GM23338 (cell line): ENCODE data around the gene PDC. TPM values are rescaled to one million over a fixed set of nuclear protein-coding genes. Genes with fewer than 3 reads are reported as not detected.

Source experiments
- ATAC-seq: fragments of 200-7000 bp; cut with Tn5 transposase; 3 replicates; pipeline ENCODE4 v1.9.1; 2020
- DNase-seq: peaks from one replicate; pipeline ENCODE4 v3.0.0-alpha.2; 2015; ENCODE audit warnings: low spot score
- H2AFZ ChIP-seq: fragments of 200-600 bp; sonication (generic); 2 replicates; pipeline ENCODE4 v1.8.0; 2016; ENCODE audit warnings: antibody characterized with exemption, mild to moderate bottlenecking, moderate library complexity
- H3F3A ChIP-seq: fragments of 200-600 bp; sonication (generic); replicated peaks from 2 replicates; pipeline ENCODE4 v1.8.0; 2017; ENCODE audit warnings: antibody characterized with exemption, mixed run types, low read depth
- H3K27ac ChIP-seq: fragments of 200-600 bp; sonication (generic); 2 replicates; pipeline ENCODE4 v1.6.1; 2016; ENCODE audit warnings: low read depth
- H3K27me3 ChIP-seq: fragments of 200-600 bp; sonication (generic); 2 replicates; pipeline ENCODE4 v1.8.0; 2016; ENCODE audit warnings: mild to moderate bottlenecking, mixed run types, moderate library complexity; ENCODE audit not compliant: insufficient read depth
- H3K36me3 ChIP-seq: fragments of 200-600 bp; sonication (generic); 2 replicates; pipeline ENCODE4 v1.8.0; 2016; ENCODE audit warnings: mild to moderate bottlenecking; ENCODE audit not compliant: insufficient read depth
- H3K4me1 ChIP-seq: fragments of 200-600 bp; sonication (generic); 2 replicates; pipeline ENCODE4 v1.8.0; 2016; ENCODE audit warnings: mild to moderate bottlenecking, moderate library complexity; ENCODE audit not compliant: insufficient read depth
- H3K4me2 ChIP-seq: fragments of 200-600 bp; sonication (generic); 2 replicates; pipeline ENCODE4 v1.7.1; 2017; ENCODE audit warnings: mixed run types
- H3K4me3 ChIP-seq: fragments of 200-600 bp; sonication (generic); 2 replicates; pipeline ENCODE4 v1.6.1; 2016; ENCODE audit warnings: mixed run types
- H3K79me2 ChIP-seq: fragments of 200-600 bp; sonication (generic); replicated peaks from 2 replicates; pipeline ENCODE4 v1.8.0; 2017; ENCODE audit warnings: mild to moderate bottlenecking; ENCODE audit not compliant: insufficient read depth
- H3K9me2 ChIP-seq: fragments of 200-600 bp; sonication (generic); 2 replicates; pipeline ENCODE4 v1.8.0; 2017; ENCODE audit not compliant: insufficient read depth
- H4K20me1 ChIP-seq: fragments of 200-600 bp; sonication (generic); replicated peaks from 2 replicates; pipeline ENCODE4 v1.8.0; 2017; ENCODE audit warnings: mild to moderate bottlenecking; ENCODE audit not compliant: insufficient read depth
- H3K27ac Mint-ChIP-seq: 2 replicates; pipeline ENCODE4 v1.8.0; 2020; ENCODE audit warnings: inconsistent platforms, mild to moderate bottlenecking, moderate library complexity, mixed read lengths
- H3K27me3 Mint-ChIP-seq: 3 replicates; pipeline ENCODE4 v1.8.0; 2022; ENCODE audit warnings: low read depth, mild to moderate bottlenecking, moderate library complexity, mixed read lengths, inconsistent platforms; ENCODE audit not compliant: insufficient read depth, poor library complexity
- H3K36me3 Mint-ChIP-seq: 3 replicates; pipeline ENCODE4 v1.8.0; 2021; ENCODE audit warnings: low read depth, mild to moderate bottlenecking, inconsistent platforms, moderate library complexity, mixed read lengths
- H3K4me1 Mint-ChIP-seq: 3 replicates; pipeline ENCODE4 v1.8.0; 2020; ENCODE audit warnings: mild to moderate bottlenecking, inconsistent platforms, mixed read lengths
- H3K4me3 Mint-ChIP-seq: 3 replicates; pipeline ENCODE4 v1.8.0; 2021; ENCODE audit warnings: moderate library complexity, mild to moderate bottlenecking, inconsistent platforms, mixed read lengths
- H3K9me3 Mint-ChIP-seq: 3 replicates; pipeline ENCODE4 v1.8.0; 2020; ENCODE audit warnings: moderate library complexity, mild to moderate bottlenecking, inconsistent platforms, mixed read lengths
- CREB1 ChIP-seq: fragments of 250-450 bp; sonication (Bioruptor Pico); IDR thresholded peaks from 2 replicates; pipeline ENCODE4 v1.5.0; 2020; ENCODE audit warnings: low read depth, mild to moderate bottlenecking, moderate library complexity
- ETS1 ChIP-seq: IDR thresholded peaks from 2 replicates; pipeline ENCODE4 v1.6.1; 2016; ENCODE audit warnings: antibody characterized with exemption
- EZH2 ChIP-seq: fragments of 200-600 bp; sonication (generic); IDR thresholded peaks from one replicate; pipeline ENCODE4 v1.8.0; 2017; ENCODE audit warnings: antibody characterized with exemption, mild to moderate bottlenecking, low read depth; ENCODE audit not compliant: unreplicated experiment
- EZH2phosphoT487 ChIP-seq: fragments of 200-600 bp; sonication (generic); IDR thresholded peaks from one replicate; pipeline ENCODE4 v1.8.1; 2018; ENCODE audit warnings: antibody characterized with exemption; ENCODE audit not compliant: unreplicated experiment
- JUNB ChIP-seq: IDR thresholded peaks from one replicate; pipeline ENCODE4 v1.6.1; 2016; ENCODE audit warnings: antibody characterized with exemption; ENCODE audit not compliant: unreplicated experiment
- NANOG ChIP-seq: IDR thresholded peaks from 2 replicates; pipeline ENCODE4 v1.6.1; 2016; ENCODE audit warnings: antibody characterized with exemption, borderline replicate concordance
- POLR2AphosphoS5 ChIP-seq: IDR thresholded peaks from 2 replicates; pipeline ENCODE4 v1.6.1; 2016; ENCODE audit warnings: antibody characterized with exemption, low read depth
- REST ChIP-seq: IDR thresholded peaks from one replicate; pipeline ENCODE4 v1.6.1; 2018; ENCODE audit warnings: antibody characterized with exemption; ENCODE audit not compliant: unreplicated experiment
- STAT1 ChIP-seq: IDR thresholded peaks from one replicate; pipeline ENCODE4 v1.6.1; 2016; ENCODE audit warnings: antibody characterized with exemption; ENCODE audit not compliant: unreplicated experiment
- ZNF114 ChIP-seq: fragments of 250-450 bp; sonication (Bioruptor Pico); IDR thresholded peaks from 2 replicates; pipeline ENCODE4 v1.5.0; 2020; ENCODE audit warnings: mild to moderate bottlenecking, moderate library complexity
- ZNF462 ChIP-seq: fragments of 250-450 bp; sonication (Bioruptor Pico); IDR thresholded peaks from 2 replicates; pipeline ENCODE4 v1.5.0; 2020; ENCODE audit warnings: mild to moderate bottlenecking, moderate library complexity
- polyA plus RNA-seq: library from polyadenylated mRNA; unstranded; fragments of >200 nt; fragmentation: Nextera tagmentation; extraction: Ambion mirVana; gene quantifications from 2 replicates; pipeline ENCODE4 v1.2.1, GENCODE V29; 2016
- total RNA-seq: library from RNA; depleted of rRNA; stranded (reverse); fragments of >200 nt; shearing (Covaris generic); gene quantifications from 2 replicates; pipeline ENCODE4 v1.2.3, GENCODE V29; 2014

The PDC gene
- total and polyA plus RNA-seq, 2 experiments from 2014 or later, result not detected

GRCh38 chr1:186479162-186479561, 18.2 kb upstream of the PDC start:
- no peaks in the 10 kb centered on the region for H3K4me1 Mint-ChIP-seq
- no peaks in the 10 kb centered on the region for H3K36me3 Mint-ChIP-seq
- no peak overlapping the region for H3K27ac Mint-ChIP-seq
- H3K79me2 ChIP-seq, result no peaks in the 10 kb centered on the region
- DNase-seq (no peak), ATAC-seq (no peak)
- no peaks in the 10 kb centered on the region for H3K36me3 ChIP-seq
- H3K4me3 Mint-ChIP-seq, result no peak overlapping the region
- no peaks in the 10 kb centered on the region for H3K27me3 ChIP-seq
- no peak for TF ChIP-seq STAT1
- no peaks in the 10 kb centered on the region for H3K9me2 ChIP-seq
- no peaks in the 10 kb centered on the region for H3K4me1 ChIP-seq
- H3K4me3 ChIP-seq, result no peak overlapping the region
- no peak overlapping the region for H2AFZ ChIP-seq
- no peaks in the 10 kb centered on the region for H3K27me3 Mint-ChIP-seq
- no peak overlapping the region for H3K4me2 ChIP-seq
- no peak overlapping the region for H3K27ac ChIP-seq
- no peaks in the 10 kb centered on the region for H3K9me3 Mint-ChIP-seq
- no peaks in the 10 kb centered on the region for H3F3A ChIP-seq
- H4K20me1 ChIP-seq, result no peaks in the 10 kb centered on the region

GRCh38 chr1:186476264-186477040, 15.5 kb upstream of the PDC start:
- H3K4me3 Mint-ChIP-seq, result no peak overlapping the region
- Histone ChIP-seq H3K79me2 (no peaks in the 10 kb centered on the region), H4K20me1 (no peaks in the 10 kb centered on the region), H2AFZ (no peak overlapping the region), H3K36me3 (no peaks in the 10 kb centered on the region), H3F3A (no peaks in the 10 kb centered on the region), H3K27ac (no peak overlapping the region), H3K9me2 (no peaks in the 10 kb centered on the region), H3K27me3 (no peaks in the 10 kb centered on the region), H3K4me3 (no peak overlapping the region), H3K4me2 (no peak overlapping the region), H3K4me1 (no peaks in the 10 kb centered on the region)
- no peaks in the 10 kb centered on the region for H3K27me3 Mint-ChIP-seq
- DNase-seq, result no peak
- H3K9me3 Mint-ChIP-seq, result no peaks in the 10 kb centered on the region
- no peaks in the 10 kb centered on the region for H3K36me3 Mint-ChIP-seq
- no peaks in the 10 kb centered on the region for H3K4me1 Mint-ChIP-seq
- ATAC-seq, result no peak
- 0 out of 2 replicates have a peak overlapping the region, but pooled peaks have one; percentile 48 for H3K27ac Mint-ChIP-seq
- TF ChIP-seq REST (no peak), STAT1 (no peak), ETS1 (no peak), NANOG (no peak), POLR2AphosphoS5 (no peak), CREB1 (CRISPR knock-in tag) (no peak), ZNF114 (CRISPR knock-in tag) (no peak), ZNF462 (no peak), EZH2 (no peak), JUNB (no peak), EZH2phosphoT487 (no peak)
